Right ventricle myocardium superior (tissue), 1 donor: ENCODE data around the gene SLIT3. TPM values are rescaled to one million over a fixed set of nuclear protein-coding genes. Genes with fewer than 3 reads are reported as not detected.

Experiments
- ATAC-seq: fragments of 200-7000 bp; cut with Tn5 transposase; one replicate; pipeline ENCODE4 v1.9.1; 2020; ENCODE audit warnings: mild to moderate bottlenecking; ENCODE audit not compliant: poor library complexity
- DNase-seq: peaks from one replicate; pipeline ENCODE4 v3.0.0-alpha.2; 2020
- intact Hi-C: fragments of 100-400 bp; cut with DNase I; formaldehyde crosslinking; loops from one replicate; pipeline ENCODE4 v1.11.2; 2022
- total RNA-seq: library from RNA; stranded (reverse); fragmentation: NEBNext Ultra II Directional; extraction: Animal tissue kit (Norgen Biotek cat#: 25700); gene quantifications from one replicate; pipeline ENCODE4 v1.2.1, GENCODE V29; 2021
- donor health status: DM: no; HTN: yes; CAD: no; lungs with severe emphysema.

The SLIT3 gene
- total RNA-seq, 1 donor from 2014 or later: 12.5 TPM

DNA sequence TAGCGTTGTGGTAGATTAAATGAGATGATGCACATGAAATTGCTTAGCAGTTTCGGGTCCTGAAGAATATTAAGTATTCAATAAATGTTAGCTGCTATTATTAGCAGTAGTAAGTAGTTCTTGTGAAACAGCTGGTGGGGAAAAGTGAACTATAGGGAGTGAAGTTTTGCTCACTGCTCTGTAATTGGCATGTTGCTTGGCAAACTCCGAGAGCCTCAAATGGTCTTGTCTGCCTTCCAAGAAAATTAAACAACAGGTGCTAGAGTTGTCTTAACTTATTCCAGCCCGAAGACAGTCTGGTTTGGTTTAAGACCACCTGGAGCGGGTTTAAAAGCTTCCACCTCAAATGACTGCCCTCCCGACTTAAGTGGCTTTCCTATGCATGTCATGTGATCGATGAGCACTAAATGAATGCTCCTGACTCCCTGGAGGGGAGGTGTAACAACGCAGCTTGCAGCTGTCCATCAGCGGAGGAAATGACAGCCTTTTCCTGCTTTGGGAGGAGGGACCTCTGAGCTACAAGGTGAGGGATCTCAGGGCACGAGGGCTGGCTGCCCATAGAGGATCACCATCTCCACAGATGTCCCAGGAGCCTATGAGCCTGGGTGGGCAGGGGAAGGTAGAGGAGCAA is 518.9 kb downstream of the SLIT3 start:
- intact Hi-C loops: no loop called here
- ATAC-seq (no peak), DNase-seq (no peak)

DNA sequence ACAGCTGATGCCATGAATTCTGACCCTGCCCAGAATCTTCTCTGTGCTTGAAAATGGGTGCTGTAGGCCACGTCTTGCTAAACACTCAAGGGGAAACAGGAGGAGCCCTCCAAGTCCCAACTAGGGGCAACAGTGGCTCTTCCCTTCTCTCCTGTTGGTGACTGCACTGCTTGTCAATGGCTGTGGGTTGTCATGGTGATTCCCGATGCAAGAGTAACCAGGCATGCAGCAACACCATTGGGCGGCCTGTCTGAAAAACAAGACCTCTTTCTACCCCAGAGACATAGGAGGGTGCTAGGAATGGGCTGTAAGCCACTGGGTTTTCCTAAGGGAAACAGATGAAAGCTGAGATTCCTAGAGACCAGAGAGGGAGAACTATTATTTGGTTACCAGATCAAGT is 520.1 kb downstream of the SLIT3 start:
- intact Hi-C loops: no loop called here
- DNase-seq (no peak), ATAC-seq (no peak)

DNA sequence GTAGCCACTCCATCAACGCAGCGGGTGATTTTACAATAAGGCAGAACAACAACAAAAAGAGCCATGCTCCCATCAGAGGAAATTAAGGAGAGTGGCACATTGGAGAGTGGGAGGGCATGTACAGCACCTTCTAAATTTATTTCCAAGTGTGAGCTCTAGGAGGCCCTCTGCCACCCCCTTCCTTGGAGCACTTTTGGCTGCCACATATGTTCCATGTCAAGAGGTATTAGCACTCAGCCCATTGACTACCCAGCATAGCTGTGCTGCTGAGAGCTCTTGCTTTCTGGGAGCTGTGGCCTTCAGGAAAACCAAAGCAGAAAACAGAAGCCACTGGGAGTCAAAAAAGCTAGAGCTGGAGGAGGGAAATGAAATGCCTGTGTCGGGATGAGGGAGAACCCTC is 521.6 kb downstream of the SLIT3 start:
- ATAC-seq (peak; percentile 82), DNase-seq (no peak)
- intact Hi-C loops: no loop called here

DNA sequence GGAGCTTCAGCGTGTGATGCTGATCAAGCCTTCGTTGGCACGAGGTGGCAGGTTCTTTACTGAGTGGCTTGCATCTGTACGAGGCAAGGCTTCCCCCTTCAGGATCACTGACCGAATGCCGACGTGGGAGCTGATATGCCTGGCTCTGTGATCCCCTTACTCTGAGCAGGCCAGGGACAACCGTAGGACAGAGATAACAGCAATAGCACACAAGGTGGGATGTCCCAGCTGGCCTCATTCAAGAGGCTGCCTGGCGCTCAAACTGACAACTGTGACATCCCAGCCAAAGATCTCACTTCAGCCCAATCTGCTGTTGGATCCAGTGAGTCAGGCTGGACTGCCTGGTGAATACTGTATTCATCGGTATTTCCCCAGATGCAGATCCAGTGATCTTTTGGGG is 522.4 kb downstream of the SLIT3 start:
- intact Hi-C loops: no loop called here
- ATAC-seq (peak; percentile 36), DNase-seq (no peak)

DNA sequence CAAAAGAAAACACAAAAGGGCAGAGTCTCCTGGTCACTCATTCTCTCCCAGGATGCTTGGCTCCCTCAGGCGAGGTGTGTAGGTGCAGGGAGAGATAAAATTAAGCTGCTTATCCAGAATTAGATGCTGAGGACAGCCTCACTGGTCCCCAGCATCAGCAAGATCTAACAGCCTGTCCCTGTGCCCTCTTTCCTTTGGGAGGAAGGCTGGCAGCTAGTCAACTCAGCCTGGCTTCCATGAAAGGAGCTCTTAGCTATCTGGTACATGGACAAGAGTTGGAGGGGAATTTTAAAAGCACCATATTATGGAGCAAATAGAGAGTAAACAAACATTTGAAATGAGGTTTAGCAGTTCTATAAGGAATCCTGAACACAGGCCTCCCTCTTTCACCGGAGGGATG is 523.3 kb downstream of the SLIT3 start:
- no peak for DNase-seq
- intact Hi-C loops: no loop called here
- ATAC-seq: no peak

DNA sequence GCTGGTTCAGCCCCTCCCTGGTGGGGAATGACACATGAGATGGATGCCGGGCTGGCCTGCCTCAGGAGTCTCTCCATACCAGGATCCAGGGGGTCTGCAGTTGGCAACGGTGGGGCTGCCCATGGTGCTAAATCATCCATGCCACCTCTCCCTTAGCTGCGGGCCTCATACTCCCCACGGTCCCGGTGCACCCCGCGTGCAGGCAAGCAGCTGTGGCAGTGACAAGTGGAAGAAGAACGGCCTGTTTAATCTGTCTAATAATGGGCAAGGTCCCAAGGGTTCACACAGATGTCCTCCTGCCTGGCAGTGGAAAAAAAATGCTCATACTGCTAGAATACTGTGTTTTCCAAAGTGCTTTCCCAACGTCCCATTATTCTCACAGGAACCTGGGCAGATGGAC is 524.9 kb downstream of the SLIT3 start:
- intact Hi-C loops: no loop called here
- DNase-seq (no peak), ATAC-seq (no peak)

DNA sequence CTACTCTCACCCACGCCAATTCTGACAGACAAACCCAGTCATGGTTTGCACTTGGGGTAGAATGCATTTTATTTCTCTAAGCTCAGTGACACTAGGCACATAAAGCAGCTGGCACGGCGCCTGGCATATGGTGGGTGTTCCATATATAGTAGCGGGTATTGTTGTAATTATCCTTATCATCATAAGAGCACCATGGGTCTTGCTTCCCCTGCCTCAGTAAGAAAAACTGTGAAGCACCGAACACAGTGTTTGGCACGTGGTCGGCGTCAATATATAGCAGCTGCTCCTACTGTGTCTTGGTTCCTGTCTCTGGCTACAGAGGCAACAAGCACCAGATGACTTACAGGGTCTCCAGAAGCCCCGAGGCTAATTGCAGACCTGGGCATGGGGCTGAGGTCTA is 527.7 kb downstream of the SLIT3 start:
- intact Hi-C loops: no loop called here
- ATAC-seq: no peak
- DNase-seq: no peak

DNA sequence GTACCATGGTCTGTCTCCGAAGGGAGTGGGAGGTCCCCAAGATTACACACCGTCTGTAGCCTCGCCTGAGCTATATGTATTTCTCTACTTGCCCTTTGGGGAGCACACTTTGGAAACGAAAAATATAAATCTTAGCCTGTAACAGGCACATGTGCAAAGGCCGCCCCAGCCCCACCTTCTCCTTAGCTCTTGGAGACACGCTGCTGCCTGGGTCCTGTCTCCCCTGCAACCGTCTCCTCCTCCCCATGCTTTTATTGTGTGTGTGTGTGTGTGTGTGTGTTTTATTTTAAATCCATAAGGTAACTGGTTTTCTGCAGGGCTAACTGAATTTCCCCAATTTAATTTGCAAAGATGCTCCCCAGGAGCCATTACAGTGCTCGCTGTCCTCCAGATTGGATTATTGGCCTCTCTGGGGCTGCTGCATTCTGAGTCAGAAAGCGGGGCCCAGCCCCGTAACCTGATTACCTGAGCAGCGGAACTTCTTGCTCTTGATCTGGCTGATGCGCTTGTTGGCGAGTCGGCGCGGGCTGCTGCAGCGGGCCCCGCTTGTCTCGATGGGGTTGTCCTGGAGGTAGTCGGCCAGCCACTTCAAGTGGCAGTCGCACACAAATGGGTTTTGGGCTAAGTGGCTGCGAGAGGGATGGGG is 528.5 kb downstream of the SLIT3 start:
- intact Hi-C loops: no loop called here
- no peak for DNase-seq
- no peak for ATAC-seq

DNA sequence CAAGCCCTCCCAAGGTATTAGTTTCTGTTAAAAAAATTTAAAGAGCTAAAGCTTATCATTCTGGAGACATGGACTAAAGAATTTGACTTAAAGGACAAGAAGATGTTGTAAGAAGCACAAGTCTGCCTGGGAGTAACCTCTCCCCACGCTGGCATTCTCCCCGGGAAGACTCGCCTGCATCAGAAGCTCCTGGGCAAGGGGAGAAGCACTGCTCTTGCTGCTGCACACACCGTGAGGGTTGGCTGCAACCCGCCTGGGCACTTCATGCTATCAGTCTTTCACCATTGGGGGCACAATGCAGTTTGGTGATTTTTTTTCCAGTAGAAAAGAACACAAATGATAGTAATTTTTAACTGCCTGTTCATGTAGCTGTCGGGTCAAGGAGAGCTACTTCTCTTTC is 529.3 kb downstream of the SLIT3 start:
- no peak for DNase-seq
- intact Hi-C loops: no loop called here
- ATAC-seq: no peak

DNA sequence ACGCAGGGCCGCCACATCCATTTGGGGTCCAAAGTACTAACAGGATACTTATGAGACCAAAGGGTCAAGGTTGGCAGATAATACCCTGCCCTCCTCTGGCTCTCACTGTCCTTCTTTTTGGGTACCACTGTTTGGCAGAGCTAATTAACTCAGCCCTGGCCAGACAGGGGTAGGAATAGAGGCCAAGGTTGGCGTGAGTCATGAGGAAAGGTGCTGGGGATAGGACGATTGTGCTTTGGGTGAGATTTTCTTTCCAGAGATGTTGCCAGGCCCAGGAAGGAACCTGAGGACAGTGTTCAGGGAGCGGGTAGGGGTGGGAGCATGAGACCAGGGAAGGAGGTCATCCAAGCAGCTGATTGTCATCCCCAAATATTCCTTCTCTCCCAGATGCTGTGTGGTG is 529.9 kb downstream of the SLIT3 start:
- DNase-seq (no peak), ATAC-seq (no peak)
- intact Hi-C loops: no loop called here

DNA sequence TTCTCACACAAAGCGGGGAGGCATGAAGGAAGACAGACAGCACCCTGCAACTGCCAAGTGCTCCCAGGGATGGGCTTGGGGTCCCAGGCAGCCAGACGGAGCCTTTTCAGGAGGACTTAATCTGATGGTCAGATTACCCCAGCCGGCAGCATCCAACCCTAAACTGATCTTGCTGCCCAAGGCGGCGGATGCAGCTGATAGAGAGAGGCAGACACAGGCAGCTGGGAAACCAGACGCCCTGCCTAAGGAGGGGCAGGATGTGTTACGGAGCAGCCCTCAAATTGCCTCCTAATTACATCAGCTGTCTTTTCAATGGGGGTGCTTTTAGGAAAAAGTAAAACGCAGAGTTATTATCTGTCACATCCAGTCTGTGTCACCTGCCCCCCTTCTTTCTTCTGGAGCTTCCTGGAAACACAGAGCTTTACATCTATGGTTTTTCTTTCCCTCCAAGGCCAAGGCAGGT is 530.9 kb downstream of the SLIT3 start:
- no peak for DNase-seq
- no peak for ATAC-seq
- intact Hi-C loops: no loop called here

DNA sequence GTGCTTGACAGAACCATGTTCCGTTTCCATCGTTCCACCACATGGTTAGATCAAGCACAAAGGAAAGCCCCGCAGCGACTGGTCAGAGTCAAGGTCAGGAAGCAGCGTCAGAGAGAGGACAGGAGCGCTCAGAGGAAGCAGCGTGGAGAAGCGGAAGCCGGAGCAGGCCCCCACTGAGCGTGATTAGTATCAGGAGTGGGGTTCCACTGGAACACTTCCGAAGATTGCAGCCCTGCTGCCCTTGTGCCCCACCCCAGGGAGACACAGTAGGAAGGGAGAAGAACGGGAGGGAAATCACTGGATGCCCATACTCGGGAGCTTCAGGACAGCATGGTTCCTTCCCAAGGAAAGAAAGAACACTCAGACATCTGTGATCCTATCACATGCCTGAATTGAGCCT is 532.8 kb downstream of the SLIT3 start:
- ATAC-seq: no peak
- DNase-seq: no peak
- intact Hi-C loops: no loop called here

DNA sequence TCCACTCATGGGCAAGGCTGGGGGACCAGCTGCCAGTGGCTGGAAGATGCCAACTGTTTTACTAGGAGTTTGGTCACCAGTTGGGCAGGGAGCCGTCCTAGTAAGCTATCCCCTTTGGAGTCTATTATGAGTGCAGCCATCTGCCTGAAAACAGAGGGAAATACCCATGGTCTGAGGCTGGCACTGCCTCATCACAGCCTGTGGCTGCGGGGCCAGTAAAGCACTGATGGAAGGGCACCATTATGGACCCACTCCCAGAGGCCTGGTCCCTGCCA is 534.6 kb downstream of the SLIT3 start:
- no peak for DNase-seq
- intact Hi-C loops: no loop called here

DNA sequence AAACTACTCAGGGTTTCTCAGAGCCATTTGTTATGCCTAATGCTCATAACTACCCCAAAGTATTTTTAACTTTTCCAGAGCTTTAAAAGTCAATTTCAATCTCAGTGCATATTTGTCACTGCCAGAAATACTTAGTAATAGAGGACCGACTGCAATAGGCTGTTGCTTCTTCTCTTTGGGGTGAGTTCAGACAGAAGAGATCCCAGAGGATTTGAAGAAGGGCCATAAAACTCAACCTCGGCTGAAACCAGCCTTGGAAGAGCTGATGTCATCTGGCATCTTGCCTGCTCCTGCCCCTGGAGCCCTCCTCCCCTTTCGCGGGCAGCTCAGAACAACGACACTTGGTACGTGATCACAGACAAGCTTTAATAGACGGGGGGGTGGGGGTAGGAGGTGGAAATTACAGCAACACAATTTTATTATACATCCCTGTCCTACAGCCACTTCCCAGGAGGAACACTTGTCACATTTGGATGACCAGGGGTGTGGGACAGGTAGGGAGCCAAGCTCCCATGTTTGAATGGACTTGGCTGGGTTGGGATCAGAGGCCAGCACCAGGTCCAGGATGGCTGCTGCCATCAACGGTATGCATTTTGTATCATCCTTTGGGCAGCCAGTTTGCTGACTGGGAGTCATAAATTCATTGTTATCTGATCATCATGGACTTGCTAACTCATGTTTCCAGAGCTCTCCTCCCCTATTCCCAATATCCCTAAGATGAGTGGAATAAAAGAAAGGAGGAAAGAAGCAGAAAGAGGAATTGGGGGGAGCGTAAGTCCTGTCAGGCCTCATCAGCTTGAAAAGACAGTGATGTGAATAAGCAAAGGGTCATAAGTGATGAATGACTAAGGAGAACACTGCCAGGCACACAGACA is 535.2 kb downstream of the SLIT3 start:
- intact Hi-C loops: no loop called here
- DNase-seq (no peak), ATAC-seq (peak; percentile 15)

More for the DNA sequence above, 534.6 kb downstream of the SLIT3 start:
- ATAC-seq: no peak

DNA sequence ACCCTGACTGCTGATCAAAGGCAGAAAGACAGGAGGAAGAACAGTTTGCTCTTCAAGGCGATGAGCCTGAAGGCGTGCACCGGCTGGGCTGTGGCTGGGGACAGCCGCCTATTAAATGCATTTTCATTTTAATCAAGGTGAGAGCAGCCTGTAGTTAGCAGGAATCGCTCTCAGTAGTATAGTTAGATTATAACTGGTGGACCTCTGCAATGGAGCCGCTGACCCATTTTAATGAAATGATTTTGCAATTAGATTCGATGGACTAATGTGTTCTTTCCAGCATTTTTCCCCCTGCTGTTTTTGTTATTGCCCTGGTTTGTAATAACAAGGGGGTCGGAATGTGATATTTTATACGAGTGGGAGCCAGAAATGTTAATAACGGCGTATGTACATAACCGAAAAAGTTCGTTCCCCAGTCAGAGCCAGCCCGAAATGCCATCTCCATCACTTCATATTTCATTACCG is 535.8 kb downstream of the SLIT3 start:
- intact Hi-C loops: no loop called here
- no peak for ATAC-seq
- DNase-seq: no peak

DNA sequence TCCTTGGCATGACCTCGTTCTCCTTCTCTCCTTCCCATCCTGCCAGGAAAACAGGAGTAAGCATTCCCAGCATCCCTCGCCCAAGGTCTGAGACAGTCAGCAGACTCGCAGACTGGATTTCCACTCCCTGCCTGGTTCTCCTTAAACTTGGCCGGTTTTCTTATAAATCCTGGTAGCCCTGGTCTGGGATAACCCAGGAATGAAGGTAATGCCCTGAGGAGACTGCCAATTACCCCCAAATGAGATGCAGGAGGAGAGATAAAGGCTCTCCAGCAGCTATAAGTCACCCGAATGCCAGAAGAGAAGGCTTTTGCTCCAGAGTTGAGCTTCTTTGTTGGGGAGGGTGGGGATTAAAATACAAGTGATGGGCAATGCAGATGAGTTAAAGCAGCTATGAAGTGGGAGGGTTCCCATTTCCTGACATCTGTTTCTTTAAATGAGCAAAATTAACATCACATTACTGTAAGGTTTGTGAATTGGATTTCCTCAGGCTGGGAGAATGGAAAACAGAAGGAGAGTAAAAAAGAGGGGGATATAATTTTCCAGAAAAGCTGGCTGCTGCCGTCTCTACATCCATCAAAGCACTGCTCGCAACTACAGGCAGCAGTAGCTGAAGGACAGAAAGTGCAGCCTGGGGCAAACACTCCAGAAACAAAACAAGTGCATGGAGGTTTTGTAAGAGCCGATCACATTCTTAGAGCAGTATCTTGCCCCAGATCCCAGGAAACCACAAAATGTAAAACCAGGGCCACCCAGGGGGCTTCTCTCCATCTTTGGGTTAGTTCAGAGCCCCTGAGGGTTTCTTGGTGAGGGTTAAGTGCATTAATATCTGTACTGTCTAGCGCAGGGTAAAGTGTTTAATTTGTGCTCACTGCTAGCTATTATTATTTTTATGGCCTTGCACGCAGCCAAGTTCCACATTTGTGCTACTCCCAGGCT is 544.2 kb downstream of the SLIT3 start:
- DNase-seq (no peak), ATAC-seq (no peak)
- intact Hi-C loops: no loop called here

DNA sequence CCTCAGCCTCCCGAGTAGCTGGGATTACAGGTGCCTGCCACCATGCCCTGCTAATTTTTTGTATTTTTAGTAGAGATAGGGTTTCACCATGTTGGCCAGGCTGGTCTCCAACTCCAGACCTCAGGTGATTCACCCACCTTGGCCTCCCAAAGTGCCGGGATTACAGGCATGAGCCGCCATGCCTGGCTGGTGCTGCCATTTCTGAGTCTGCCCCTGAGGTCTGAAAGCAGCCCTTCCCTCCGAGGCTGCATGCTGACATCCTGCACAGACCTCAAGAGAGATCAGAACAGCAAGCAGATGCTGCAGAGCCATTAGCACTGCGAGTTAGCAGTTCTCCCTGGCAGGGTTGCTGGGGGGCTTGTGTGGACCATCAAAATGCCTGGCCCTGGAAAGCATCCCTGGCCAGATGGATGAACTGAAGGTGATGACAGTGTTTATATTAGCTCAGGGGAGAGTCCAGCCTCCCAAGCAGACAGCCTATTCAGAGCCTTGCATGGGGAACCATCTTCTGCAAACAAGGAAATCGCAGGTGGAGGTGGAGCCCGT is 545.3 kb downstream of the SLIT3 start:
- intact Hi-C loops: no loop called here
- ATAC-seq: no peak
- no peak for DNase-seq

DNA sequence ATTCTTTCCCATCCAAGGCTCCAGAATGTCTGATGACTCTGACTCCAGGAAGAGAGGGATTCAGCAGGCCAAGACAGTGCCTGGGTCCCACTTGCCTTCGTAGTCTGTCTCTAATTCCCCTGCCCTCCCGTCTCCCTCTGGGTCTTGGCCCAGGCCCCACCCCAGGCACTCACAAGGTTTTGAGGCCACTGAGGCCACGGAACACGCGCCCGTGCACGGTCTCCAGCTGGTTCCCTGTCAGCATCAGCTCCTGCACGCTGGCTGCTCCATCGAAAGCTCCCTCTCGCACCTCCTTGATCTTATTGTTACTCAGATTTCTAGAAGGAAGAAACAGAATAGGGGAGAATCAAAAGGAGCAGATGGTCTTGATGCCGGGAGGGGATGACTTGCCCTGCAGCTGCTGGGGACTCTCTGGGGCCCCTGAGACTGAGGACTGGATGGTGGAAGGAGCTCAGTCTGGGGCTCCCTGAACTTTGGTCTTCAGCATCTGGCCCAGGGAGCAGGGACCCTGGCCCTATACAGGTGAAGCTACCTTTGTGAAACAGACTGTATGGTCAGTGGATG is 547.2 kb downstream of the SLIT3 start:
- intact Hi-C loops: no loop called here
- DNase-seq: no peak
- no peak for ATAC-seq
